Tibial nerve (tissue), 4 donors: Measurements from ENCODE around the gene RASGRF1. TPM values are rescaled to one million over a fixed set of nuclear protein-coding genes. Genes with fewer than 3 reads are reported as not detected.
A peak's percentile ranks its signal among the peaks of the same experiment; 100 is the strongest.

Source experiments
- DNase-seq, 2 donors: peaks; one replicate each; pipeline ENCODE4 v3.0.0-alpha.2; 2019; ENCODE audit warnings: low spot score in 2 of 2
- H3K27ac ChIP-seq, 4 donors: fragments of 200-600 bp; sonication (generic) in 3 of 4; one replicate each; pipeline ENCODE4 v1.5.1; 2017 to 2019; ENCODE audit warnings: mild to moderate bottlenecking in 1 of 4
- H3K27me3 ChIP-seq, 2 donors: fragments of 200-600 bp; sonication (generic) in 1 of 2; one replicate each; pipeline versions ENCODE4 v1.5.1 to v1.6.0; 2017 to 2019
- H3K36me3 ChIP-seq, 3 donors: fragments of 200-600 bp; sonication (generic); one replicate each; pipeline ENCODE4 v1.5.1; 2018 to 2019
- H3K4me1 ChIP-seq, 4 donors: fragments of 200-600 bp; sonication (generic) in 3 of 4; one replicate each; pipeline ENCODE4 v1.5.1; 2017 to 2019
- H3K4me3 ChIP-seq, 4 donors: fragments of 200-600 bp; sonication (generic) in 3 of 4; one replicate each; pipeline ENCODE4 v1.5.1; 2017 to 2019; ENCODE audit warnings: mild to moderate bottlenecking in 1 of 4, moderate library complexity in 1 of 4
- H3K9me3 ChIP-seq, 4 donors: fragments of 200-600 bp; sonication (generic) in 3 of 4; one replicate each; pipeline ENCODE4 v1.5.1; 2017 to 2019
- CTCF ChIP-seq, 5 experiments: fragments of 200-600 bp in 3 of 5; fragments of 450-650 bp in 2 of 5; sonication (generic) in 3 of 5; IDR thresholded peaks; one replicate each; pipeline ENCODE4 v1.5.1; 2016 to 2019; ENCODE audit warnings: antibody characterized with exemption in 5 of 5, mild to moderate bottlenecking in 3 of 5, moderate library complexity in 2 of 5
- EP300 ChIP-seq, 2 donors: sonication (generic); formaldehyde crosslinking; IDR thresholded peaks; one replicate each; pipeline ENCODE4 v1.6.1; 2017; ENCODE audit warnings: antibody characterized with exemption in 2 of 2, mild to moderate bottlenecking in 1 of 2
- POLR2A ChIP-seq, 2 donors: fragments of 450-650 bp; IDR thresholded peaks; one replicate each; pipeline ENCODE4 v1.6.1; 2017; ENCODE audit warnings: antibody characterized with exemption in 2 of 2, mild to moderate bottlenecking in 2 of 2, moderate library complexity in 2 of 2
- WGBS, 2 donors: methylation state at CpG; one replicate each; pipeline ENCODE4 v1.1.5; 2018; 5-methylcytosine and 5-hydroxymethylcytosine counted together
- total RNA-seq, 4 donors: library from RNA; depleted of rRNA; stranded (reverse); fragments of >200 nt; gene quantifications; one replicate each; pipeline ENCODE4 v1.1.0, GENCODE V29; 2016

RASGRF1 gene
- total RNA-seq, 4 donors from 2014 or later = 0.30 to 0.98 (median 0.65) TPM

DNA sequence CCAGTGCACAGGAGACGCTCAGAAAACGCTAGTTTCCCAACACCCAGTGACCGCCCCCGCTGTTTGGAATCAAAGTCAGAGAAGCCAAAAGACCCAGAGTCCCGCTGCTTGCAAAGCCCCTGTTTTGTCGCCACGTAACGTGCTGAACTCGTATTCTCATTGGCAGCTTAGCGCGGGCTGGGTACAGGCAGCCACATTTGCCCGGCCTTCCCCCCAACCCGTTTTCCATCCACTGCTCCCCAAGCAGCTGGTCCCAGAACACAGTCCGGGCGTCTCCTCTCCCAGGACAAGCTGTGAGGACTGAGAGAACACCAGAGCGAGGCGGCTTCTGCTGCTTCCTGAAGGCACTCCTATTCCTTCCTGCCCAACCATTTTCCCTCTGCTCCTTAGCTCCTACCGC, 54.8 kb downstream of the RASGRF1 start:
- no peaks in the 10 kb centered on the region for H3K36me3 ChIP-seq
- H3K27me3 ChIP-seq = no peaks in the 10 kb centered on the region
- H3K4me3 ChIP-seq = no peak overlapping the region
- H3K27ac ChIP-seq = no peak overlapping the region
- TF ChIP-seq CTCF (IDR thresholded peaks at IDR 0.05) (no peak), POLR2A (IDR thresholded peaks at IDR 0.05) (no peak), EP300 (IDR thresholded peaks at IDR 0.05) (no peak)
- peaks cover 0 to 9% (median 0%) of the 10 kb centered on the region in 4 donors for H3K9me3 ChIP-seq
- no peaks in the 10 kb centered on the region for H3K4me1 ChIP-seq
- DNase-seq = no peak
- 36 to 62% methylated on average over 18 of the region's 18 CpGs for WGBS, 2 donors

GRCh38 chr15:79035111-79035601, 55.4 kb downstream of the RASGRF1 start:
- Histone ChIP-seq H3K9me3 (peaks cover 0 to 9% (median 0%) of the 10 kb centered on the region in 4 donors), H3K27me3 (no peaks in the 10 kb centered on the region), H3K36me3 (no peaks in the 10 kb centered on the region), H3K4me3 (no peak overlapping the region), H3K27ac (no peak overlapping the region), H3K4me1 (no peaks in the 10 kb centered on the region)
- no peak for DNase-seq
- TF ChIP-seq POLR2A (IDR thresholded peaks at IDR 0.05) (no peak), CTCF (IDR thresholded peaks at IDR 0.05) (peak in 1 of 5 experiments; percentile 5), EP300 (IDR thresholded peaks at IDR 0.05) (no peak)
- WGBS, 2 donors = 47 to 50% methylated on average over 11 of the region's 11 CpGs

GRCh38 chr15:79034284-79034683, 56.3 kb downstream of the RASGRF1 start:
- 97 to 100% methylated on average over 1 of the region's 1 CpG for WGBS, 2 donors
- Histone ChIP-seq H3K27ac (no peak overlapping the region), H3K4me3 (no peak overlapping the region), H3K9me3 (peaks cover 0 to 9% (median 0%) of the 10 kb centered on the region in 4 donors), H3K36me3 (no peaks in the 10 kb centered on the region), H3K4me1 (no peaks in the 10 kb centered on the region), H3K27me3 (no peaks in the 10 kb centered on the region)
- TF ChIP-seq CTCF (IDR thresholded peaks at IDR 0.05) (no peak), EP300 (IDR thresholded peaks at IDR 0.05) (no peak), POLR2A (IDR thresholded peaks at IDR 0.05) (no peak)
- DNase-seq = no peak

GRCh38 chr15:79032656-79033055, 57.9 kb downstream of the RASGRF1 start:
- DNase-seq = no peak
- Histone ChIP-seq H3K4me1 (no peaks in the 10 kb centered on the region), H3K27me3 (no peaks in the 10 kb centered on the region), H3K4me3 (no peak overlapping the region), H3K9me3 (peaks cover 0 to 9% (median 0%) of the 10 kb centered on the region in 4 donors), H3K36me3 (no peaks in the 10 kb centered on the region), H3K27ac (no peak overlapping the region)
- TF ChIP-seq EP300 (IDR thresholded peaks at IDR 0.05) (no peak), CTCF (IDR thresholded peaks at IDR 0.05) (no peak), POLR2A (IDR thresholded peaks at IDR 0.05) (no peak)
- 41 to 43% methylated on average over 6 of the region's 6 CpGs for WGBS, 2 donors

DNA sequence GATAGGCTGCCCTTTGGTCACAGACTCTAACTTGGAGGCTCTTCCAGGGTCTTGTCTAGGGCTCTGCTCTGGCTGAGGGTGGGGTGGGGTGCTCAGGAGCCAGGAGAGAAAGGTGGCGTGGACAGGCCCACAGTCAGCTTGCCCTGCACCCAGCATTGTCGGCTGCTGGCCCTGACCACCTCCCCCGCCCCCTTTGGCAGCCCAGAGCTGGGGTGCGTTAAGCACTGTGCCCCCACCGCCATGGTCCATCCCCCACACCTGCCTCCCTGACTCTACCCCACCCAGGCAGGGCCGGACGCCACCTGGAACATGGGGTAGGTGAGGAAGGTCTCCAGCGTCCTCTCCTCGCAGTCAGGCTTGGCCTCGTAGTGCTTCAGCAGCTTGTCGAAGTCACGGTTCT, 58.8 kb downstream of the RASGRF1 start:
- no peaks in the 10 kb centered on the region for H3K36me3 ChIP-seq

More for the DNA sequence above, 58.8 kb downstream of the RASGRF1 start:
- Histone ChIP-seq H3K9me3 (peaks cover 0 to 9% (median 0%) of the 10 kb centered on the region in 4 donors), H3K4me1 (no peaks in the 10 kb centered on the region), H3K27ac (no peak overlapping the region), H3K27me3 (no peaks in the 10 kb centered on the region), H3K4me3 (no peak overlapping the region)
- TF ChIP-seq EP300 (IDR thresholded peaks at IDR 0.05) (no peak), POLR2A (IDR thresholded peaks at IDR 0.05) (no peak), CTCF (IDR thresholded peaks at IDR 0.05) (no peak)
- WGBS, 2 donors = 90 to 95% methylated on average over 10 to 12 of the region's 12 CpGs
- no peak for DNase-seq
